ENCODE data around the gene CALML5.
"Not testable (repeated sequence)": the region's sequence is repeated elsewhere in the genome, so short reads cannot be mapped to it uniquely, and the experiment has no call there.

CALML5 gene

GRCh38 chr10:5480162-5480941 is 19.0 kb downstream of the CALML5 start:
- H3K27ac Mint-ChIP-seq = peak overlapping the region; percentile 12
- H3K9me3 Mint-ChIP-seq = no peaks in the 10 kb centered on the region
- no peak overlapping the region for H3K4me3 Mint-ChIP-seq
- peaks cover 8% of the 10 kb centered on the region for H3K4me1 Mint-ChIP-seq
- no peak for DNase-seq (ENCODE audit: low spot score in 2 of 2)
- ATAC-seq (ENCODE audit: low read depth) = no peak
- peaks cover 19% of the 10 kb centered on the region for H3K27me3 Mint-ChIP-seq
- H3K36me3 Mint-ChIP-seq = no peaks in the 10 kb centered on the region

DNA sequence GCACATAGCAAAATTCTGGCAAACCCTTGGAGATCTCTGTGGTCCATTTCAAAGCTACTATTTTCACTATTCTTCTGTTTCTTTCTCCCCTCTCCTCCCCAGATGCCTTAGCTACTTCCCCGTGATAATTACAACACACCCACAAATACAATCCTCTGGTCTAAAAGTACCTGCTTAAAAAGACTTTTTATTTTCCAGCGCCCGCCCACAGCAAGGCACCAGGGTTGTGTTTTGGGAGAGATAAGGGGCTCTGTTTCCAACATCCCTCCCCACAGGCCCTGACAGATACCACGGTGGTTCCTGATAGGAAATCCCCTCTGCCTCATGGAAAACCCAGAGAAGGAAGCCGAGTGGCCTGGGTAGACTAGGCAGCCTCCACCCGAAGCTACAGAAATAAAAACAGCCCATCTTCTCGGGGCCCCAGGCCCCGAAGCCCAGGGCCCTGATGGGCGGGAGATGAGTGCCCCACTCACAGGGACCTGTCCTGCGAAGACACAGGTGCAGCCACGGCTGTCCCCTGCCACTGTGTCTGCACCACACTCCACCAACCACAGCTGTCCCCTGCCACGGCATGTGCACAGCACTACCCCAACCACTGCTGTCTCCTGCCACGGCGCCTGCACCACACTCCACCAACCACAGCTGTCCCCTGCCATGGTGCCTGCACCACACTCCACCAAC is 19.7 kb downstream of the CALML5 start:
- Mint-ChIP-seq H3K4me3 (no peak overlapping the region), H3K4me1 (peaks cover 8% of the 10 kb centered on the region), H3K36me3 (no peaks in the 10 kb centered on the region), H3K27me3 (peaks cover 15% of the 10 kb centered on the region), H3K27ac (peak overlapping the region; percentile 12), H3K9me3 (no peaks in the 10 kb centered on the region)
- DNase-seq (ENCODE audit: low spot score in 2 of 2) (no peak), ATAC-seq (ENCODE audit: low read depth) (no peak)

- H3K36me3 Mint-ChIP-seq = no peaks in the 10 kb centered on the region
- peaks cover 18% of the 10 kb centered on the region for H3K27me3 Mint-ChIP-seq
- H3K4me1 Mint-ChIP-seq = peaks cover 8% of the 10 kb centered on the region
- H3K27ac Mint-ChIP-seq = no peak overlapping the region
- ATAC-seq (ENCODE audit: low read depth) (no peak), DNase-seq (ENCODE audit: low spot score in 2 of 2) (no peak)
- no peak overlapping the region for H3K4me3 Mint-ChIP-seq
- H3K9me3 Mint-ChIP-seq = no peaks in the 10 kb centered on the region
Measured at GRCh38 chr10:5478694-5479305, 20.6 kb downstream of the CALML5 start.

DNA sequence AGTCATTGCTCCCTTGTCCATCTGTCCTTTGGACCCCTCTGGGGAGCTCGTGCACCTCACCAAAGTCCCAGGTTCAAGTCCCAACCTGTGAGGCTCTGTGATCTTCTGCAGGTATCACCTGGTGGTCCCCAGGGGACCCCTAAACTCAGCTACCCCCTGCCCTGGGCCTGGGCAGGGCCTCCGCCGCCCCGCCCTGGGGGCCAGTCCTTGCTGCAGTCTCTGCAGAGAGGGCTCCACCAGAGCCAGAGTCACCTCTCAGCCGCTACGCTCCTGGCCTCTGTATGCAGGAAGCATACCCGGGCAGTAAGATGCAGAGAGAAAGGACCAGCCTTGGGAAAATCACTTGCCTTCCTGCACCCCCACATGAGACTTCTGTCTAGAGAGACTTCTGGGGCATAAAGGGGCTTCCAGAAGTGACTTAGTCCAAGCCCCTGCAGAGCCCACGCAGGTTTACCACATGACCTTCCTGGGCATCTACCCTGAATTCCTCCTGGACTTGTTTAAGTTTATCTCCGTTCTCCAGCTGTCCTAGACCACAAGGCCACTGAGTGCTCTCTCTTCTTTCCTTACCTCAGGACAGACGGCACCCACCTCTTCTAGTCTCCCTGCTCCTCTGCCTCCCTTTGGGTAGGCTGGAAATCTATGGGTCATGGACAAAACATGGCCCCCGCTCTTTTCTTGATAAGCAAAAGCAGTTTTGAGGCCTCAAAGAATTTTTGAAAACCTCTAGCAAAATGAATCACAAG is 21.2 kb downstream of the CALML5 start:
- no peaks in the 10 kb centered on the region for H3K36me3 Mint-ChIP-seq
- peaks cover 8% of the 10 kb centered on the region for H3K4me1 Mint-ChIP-seq
- H3K27ac Mint-ChIP-seq = no peak overlapping the region
- ATAC-seq (ENCODE audit: low read depth) = no peak
- no peak overlapping the region for H3K4me3 Mint-ChIP-seq
- peaks cover 16% of the 10 kb centered on the region for H3K27me3 Mint-ChIP-seq
- DNase-seq (ENCODE audit: low spot score in 2 of 2) = no peak
- no peaks in the 10 kb centered on the region for H3K9me3 Mint-ChIP-seq

DNA sequence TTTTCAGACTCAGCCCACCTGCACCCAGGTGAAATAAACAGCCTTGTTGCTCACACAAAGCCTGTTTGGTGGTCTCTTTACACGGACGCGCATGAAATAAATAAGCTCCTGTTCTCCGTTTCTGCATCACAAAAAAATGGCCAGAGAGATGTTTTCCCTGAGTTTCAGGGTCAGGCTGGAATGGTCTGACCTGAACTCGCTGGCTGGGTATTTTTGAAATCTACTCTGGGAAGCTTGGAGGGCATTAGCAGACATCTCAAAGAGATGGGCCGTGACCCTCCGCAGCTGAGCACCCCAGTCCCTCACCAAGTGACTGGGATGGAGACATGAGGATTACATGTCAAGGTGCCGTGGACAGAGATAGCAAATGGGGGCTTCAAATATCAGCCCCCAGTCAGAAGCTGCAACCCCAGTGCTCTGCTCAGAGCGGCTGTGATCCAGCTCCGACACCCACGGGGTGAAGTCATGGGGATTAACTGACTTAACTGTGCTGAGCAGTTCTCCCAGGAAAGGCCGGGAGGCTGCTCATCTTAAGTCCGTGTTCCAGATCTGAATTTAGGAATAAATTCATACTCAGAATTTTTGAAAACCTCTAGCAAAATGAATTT is 22.3 kb downstream of the CALML5 start:
- H3K9me3 Mint-ChIP-seq = no peaks in the 10 kb centered on the region
- DNase-seq (ENCODE audit: low spot score in 2 of 2) (no peak), ATAC-seq (ENCODE audit: low read depth) (no peak)
- no peak overlapping the region for H3K27ac Mint-ChIP-seq
- H3K36me3 Mint-ChIP-seq = no peaks in the 10 kb centered on the region
- H3K4me3 Mint-ChIP-seq = no peak overlapping the region
- H3K27me3 Mint-ChIP-seq = peaks cover 15% of the 10 kb centered on the region
- H3K4me1 Mint-ChIP-seq = peaks cover 8% of the 10 kb centered on the region

- not testable (repeated sequence) for H3K4me3 Mint-ChIP-seq; DNase-seq (ENCODE audit: low spot score in 2 of 2); H3K36me3 Mint-ChIP-seq; H3K9me3 Mint-ChIP-seq; ATAC-seq (ENCODE audit: low read depth); H3K27ac Mint-ChIP-seq; H3K4me1 Mint-ChIP-seq
- H3K27me3 Mint-ChIP-seq = peaks cover 13% of the 10 kb centered on the region
Measured at GRCh38 chr10:5475974-5476807, 23.2 kb downstream of the CALML5 start.

- H3K9me3 Mint-ChIP-seq; DNase-seq (ENCODE audit: low spot score in 2 of 2); ATAC-seq (ENCODE audit: low read depth); H3K4me3 Mint-ChIP-seq; H3K27ac Mint-ChIP-seq; H3K4me1 Mint-ChIP-seq; H3K36me3 Mint-ChIP-seq: not testable (repeated sequence)
- H3K27me3 Mint-ChIP-seq = peaks cover 11% of the 10 kb centered on the region
Measured at GRCh38 chr10:5475088-5475487, 24.3 kb downstream of the CALML5 start.

GRCh38 chr10:5474642-5475041 is 24.7 kb downstream of the CALML5 start:
- not testable (repeated sequence) for ATAC-seq (ENCODE audit: low read depth); H3K36me3 Mint-ChIP-seq; H3K4me3 Mint-ChIP-seq; H3K27ac Mint-ChIP-seq; H3K9me3 Mint-ChIP-seq; H3K4me1 Mint-ChIP-seq; DNase-seq (ENCODE audit: low spot score in 2 of 2); H3K27me3 Mint-ChIP-seq

DNA sequence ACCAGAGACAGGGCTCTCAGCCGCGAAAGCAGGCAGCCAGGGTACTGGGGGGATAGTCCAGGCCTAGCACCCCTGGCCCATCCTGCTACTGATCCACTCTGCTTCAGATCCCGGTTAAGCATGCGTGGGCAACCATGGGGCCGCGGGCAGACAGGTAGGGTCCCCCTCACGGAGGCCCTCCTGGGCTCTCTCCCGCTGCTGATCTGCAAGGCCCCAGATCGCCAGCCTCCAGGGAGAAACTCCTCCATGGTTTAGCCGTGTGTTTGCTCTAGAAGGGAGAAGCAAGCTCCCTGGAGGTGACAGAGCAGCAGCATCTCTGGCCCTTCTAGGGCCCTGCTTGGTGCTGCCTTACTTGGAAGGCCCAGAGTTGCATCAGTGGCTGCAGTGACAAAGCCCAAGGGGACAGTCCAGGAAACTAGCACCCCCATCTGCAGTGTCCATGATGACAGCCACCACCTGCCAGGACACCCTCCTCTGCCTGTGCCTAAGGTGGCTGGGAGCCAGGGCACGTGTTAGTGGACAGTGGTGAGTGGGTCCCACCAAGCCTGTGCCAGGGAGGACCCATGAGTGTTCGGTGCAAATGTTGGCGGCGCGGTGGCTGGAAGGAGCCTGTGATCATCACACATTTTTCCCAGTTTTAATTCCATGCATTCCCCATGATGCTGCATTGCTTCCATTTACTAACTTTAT is 29.2 kb downstream of the CALML5 start:
- Mint-ChIP-seq H3K27ac (no peak overlapping the region), H3K27me3 (peaks cover 6% of the 10 kb centered on the region), H3K9me3 (no peaks in the 10 kb centered on the region), H3K36me3 (peaks cover 3% of the 10 kb centered on the region), H3K4me1 (no peaks in the 10 kb centered on the region), H3K4me3 (no peak overlapping the region)
- DNase-seq (ENCODE audit: low spot score in 2 of 2) = no peak
- no peak for ATAC-seq (ENCODE audit: low read depth)

GRCh38 chr10:5469353-5470061 is 29.9 kb downstream of the CALML5 start:
- H3K36me3 Mint-ChIP-seq = peaks cover 3% of the 10 kb centered on the region
- peaks cover 6% of the 10 kb centered on the region for H3K27me3 Mint-ChIP-seq
- no peaks in the 10 kb centered on the region for H3K9me3 Mint-ChIP-seq
- H3K27ac Mint-ChIP-seq = no peak overlapping the region
- H3K4me3 Mint-ChIP-seq = no peak overlapping the region
- no peak for DNase-seq (ENCODE audit: low spot score in 2 of 2)
- no peak for ATAC-seq (ENCODE audit: low read depth)
- H3K4me1 Mint-ChIP-seq = no peaks in the 10 kb centered on the region

DNA sequence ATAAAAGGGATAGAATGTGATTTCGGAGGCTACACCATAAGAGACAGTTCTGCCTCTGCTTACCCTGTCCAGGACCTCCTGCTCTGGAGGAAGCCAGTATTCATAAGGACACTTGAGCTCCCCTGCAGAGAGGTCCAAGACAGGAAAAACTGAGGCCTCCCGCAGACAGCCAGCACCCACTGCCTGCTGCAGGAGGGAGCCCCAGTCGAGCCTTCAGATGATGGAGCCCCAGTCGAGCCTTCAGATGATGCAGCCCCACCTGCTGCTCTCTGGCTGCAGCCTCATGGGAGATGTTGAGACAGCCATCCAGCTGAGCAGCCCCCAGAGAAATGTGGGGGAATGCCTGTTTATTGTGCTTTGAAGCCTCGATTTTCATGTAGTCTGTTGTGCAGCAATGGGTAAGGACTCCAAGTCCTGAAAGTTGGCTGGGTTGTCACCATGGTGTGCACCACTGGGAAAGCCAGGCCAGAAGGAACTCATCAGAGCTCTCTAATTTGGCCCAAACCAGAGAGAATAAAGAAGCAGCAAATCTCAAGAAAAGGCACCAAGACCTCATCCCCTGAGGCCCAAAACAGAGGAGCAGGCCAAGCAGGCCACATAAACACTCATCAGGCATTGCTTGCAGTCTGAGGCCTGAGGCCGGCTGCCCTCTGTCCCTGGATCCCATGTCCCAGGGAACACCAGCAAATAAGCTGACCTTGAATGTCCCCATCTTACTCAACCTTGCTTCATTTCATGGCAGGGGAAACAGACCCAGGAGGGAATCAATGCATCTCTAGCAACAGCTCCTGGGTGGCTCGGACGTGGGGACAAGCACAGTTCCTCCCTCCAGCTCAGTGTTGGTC is 30.9 kb downstream of the CALML5 start:
- H3K4me3 Mint-ChIP-seq = no peak overlapping the region
- peaks cover 3% of the 10 kb centered on the region for H3K36me3 Mint-ChIP-seq
- no peak overlapping the region for H3K27ac Mint-ChIP-seq
- peaks cover 6% of the 10 kb centered on the region for H3K27me3 Mint-ChIP-seq
- H3K9me3 Mint-ChIP-seq = no peaks in the 10 kb centered on the region
- DNase-seq (ENCODE audit: low spot score in 2 of 2) (no peak), ATAC-seq (ENCODE audit: low read depth) (no peak)
- H3K4me1 Mint-ChIP-seq = no peaks in the 10 kb centered on the region

Measured in memory B cell (primary cell).